LNCAP (cell line): Measurements from ENCODE around the gene CYP4F22.

Experiments used
- TF ChIP-seq, protein P1 (sequence below): fragments of 450-650 bp; IDR thresholded peaks from 2 replicates; pipeline ENCODE4 v1.5.1; 2017; ENCODE audit warnings: mild to moderate bottlenecking

CYP4F22 gene

GRCh38 chr19:15525291-15525690 lies 17.0 kb downstream of the CYP4F22 start:
- TF ChIP-seq, protein P1, sequence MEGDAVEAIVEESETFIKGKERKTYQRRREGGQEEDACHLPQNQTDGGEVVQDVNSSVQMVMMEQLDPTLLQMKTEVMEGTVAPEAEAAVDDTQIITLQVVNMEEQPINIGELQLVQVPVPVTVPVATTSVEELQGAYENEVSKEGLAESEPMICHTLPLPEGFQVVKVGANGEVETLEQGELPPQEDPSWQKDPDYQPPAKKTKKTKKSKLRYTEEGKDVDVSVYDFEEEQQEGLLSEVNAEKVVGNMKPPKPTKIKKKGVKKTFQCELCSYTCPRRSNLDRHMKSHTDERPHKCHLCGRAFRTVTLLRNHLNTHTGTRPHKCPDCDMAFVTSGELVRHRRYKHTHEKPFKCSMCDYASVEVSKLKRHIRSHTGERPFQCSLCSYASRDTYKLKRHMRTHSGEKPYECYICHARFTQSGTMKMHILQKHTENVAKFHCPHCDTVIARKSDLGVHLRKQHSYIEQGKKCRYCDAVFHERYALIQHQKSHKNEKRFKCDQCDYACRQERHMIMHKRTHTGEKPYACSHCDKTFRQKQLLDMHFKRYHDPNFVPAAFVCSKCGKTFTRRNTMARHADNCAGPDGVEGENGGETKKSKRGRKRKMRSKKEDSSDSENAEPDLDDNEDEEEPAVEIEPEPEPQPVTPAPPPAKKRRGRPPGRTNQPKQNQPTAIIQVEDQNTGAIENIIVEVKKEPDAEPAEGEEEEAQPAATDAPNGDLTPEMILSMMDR, result no peak

- TF ChIP-seq, protein P1, result no peak
Measured at GRCh38 chr19:15526408-15526807, 18.1 kb downstream of the CYP4F22 start.

DNA sequence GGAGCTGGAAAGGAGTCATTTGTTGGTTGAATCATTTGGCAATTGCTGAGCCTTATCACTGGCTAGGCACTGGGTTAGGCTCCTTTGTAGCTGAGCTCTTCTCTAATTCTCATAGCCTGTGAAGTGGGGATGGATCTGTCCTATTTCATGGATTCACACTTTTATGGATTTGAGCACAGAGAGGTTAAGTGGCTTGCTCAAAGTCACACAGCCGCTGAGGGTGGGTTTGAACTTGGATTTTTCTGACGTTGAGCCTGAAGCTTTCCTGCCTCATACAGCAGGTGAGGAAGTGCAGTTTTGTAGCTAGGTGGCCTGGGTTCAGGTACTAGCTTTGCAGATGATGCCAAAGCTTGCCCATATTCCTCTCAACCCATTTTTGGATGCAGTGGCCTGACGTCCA lies 19.4 kb downstream of the CYP4F22 start:
- TF ChIP-seq, protein P1, result no peak

DNA sequence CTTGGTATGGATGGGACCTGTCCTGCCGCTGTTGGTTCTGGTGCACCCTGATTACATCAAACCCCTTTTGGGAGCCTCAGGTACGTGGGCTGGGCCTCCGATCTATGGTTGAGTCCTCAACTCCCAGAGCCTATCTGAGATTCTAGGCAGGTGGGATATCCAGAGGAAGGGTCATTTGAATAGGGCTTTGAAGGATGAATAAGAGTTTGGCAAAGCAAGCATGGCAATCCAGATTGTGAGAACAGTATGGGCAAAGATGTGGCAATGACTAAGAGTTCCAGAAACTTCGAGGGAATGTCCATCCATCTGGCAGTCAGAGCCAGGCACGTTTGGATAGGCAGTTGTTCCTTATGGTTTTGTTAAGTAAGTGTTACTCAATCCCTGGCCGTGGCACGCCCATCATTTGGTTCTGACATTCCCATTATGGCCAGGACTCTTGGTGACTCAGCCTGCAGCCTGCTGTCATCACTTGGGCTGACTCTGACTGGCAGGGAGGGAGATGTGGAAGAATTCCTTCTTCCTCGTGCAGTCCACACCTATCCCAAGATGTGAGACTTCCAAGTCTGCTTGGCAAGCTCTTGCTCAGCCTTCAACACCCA lies 21.5 kb downstream of the CYP4F22 start:
- TF ChIP-seq, protein P1, result no peak

DNA sequence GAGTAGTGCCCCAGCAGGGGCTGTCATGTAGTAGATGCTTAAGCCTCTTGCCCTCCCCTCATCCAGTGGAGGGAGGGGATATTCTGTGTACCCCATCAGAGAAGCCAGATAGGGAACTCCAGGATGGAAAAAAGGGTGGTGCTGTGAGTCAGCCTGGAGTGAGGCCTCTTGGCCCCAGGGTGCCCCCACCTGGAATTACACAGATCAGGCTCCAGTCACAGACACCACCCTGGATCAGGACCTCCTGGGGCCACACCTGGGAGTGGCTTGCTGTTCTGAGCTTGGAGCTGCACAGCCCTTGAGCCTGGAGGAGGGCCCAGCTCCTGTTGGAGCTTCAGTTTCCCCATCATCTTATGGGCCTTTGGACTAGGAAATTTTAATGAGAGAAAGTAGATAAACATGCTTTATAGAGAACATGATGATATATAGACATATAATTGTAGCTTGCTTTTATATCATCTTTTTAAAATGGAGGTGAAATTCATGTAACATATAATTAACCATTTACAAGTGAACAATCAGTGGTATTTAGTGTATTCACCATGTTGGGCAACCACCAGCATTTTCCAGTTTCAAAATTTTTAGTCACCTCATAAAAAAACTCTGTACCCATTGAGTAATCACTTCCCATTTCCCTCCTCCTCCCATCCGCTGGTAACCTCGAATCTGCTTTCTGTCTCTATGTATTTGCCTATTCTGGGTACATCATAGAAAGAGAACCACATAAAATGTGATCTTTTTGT lies 24.6 kb downstream of the CYP4F22 start:
- TF ChIP-seq, protein P1, result no peak

- TF ChIP-seq, protein P1, result no peak
Measured at GRCh38 chr19:15534957-15535864, 26.9 kb downstream of the CYP4F22 start.

GRCh38 chr19:15536350-15536749 lies 28.0 kb downstream of the CYP4F22 start:
- TF ChIP-seq, protein P1, result no peak
